GM12878 (cell line): ENCODE measurements around the gene TRRAP. TPM values are rescaled to one million over a fixed set of nuclear protein-coding genes. Genes with fewer than 3 reads are reported as not detected.

Experiments used
- ATAC-seq: fragments of 200-7000 bp; cut with Tn5 transposase; 3 replicates; pipeline ENCODE4 v1.9.1; 2020; ENCODE audit warnings: mild to moderate bottlenecking, moderate library complexity
- BruUV-seq: library from RNA; stranded (reverse); fragments of 400-500 nt; replicated peaks from 2 replicates; lab custom pipeline; 2021; lab: Mats Ljungman, UMichigan
- CTCF ChIA-PET: fragments of 300-600 bp; sonication (Branson Sonifier 250); formaldehyde crosslinking; extraction: SDS; loops from one replicate; lab custom pipeline; 2021; ENCODE audit warnings: inconsistent platforms; lab: Yijun Ruan, JAX
- POLR2A ChIA-PET: fragments of 350-600 bp; formaldehyde crosslinking; extraction: SDS; loops from one replicate; lab custom pipeline; 2021; ENCODE audit warnings: inconsistent platforms; lab: Charles Lee
- RAD21 ChIA-PET: fragments of 300-600 bp; sonication (Branson Sonifier 250); formaldehyde crosslinking; loops from one replicate; lab custom pipeline; 2023; ENCODE audit warnings: antibody characterized with exemption; ENCODE audit not compliant: unreplicated experiment; lab: Charles Lee
- SMC1A ChIA-PET: fragments of 300-600 bp; sonication (Branson Sonifier 250); formaldehyde crosslinking; loops from one replicate; lab custom pipeline; 2023; ENCODE audit not compliant: unreplicated experiment, uncharacterized antibody; lab: Charles Lee
- DNase-seq: peaks from one replicate; pipeline ENCODE4 v3.0.0-alpha.2; 2011; ENCODE audit warnings: low read depth, low spot score
- FAIRE-seq: peaks from 3 replicates; lab custom pipeline; 2011; peaks lifted over from hg19 to GRCh38; lab: Jason Lieb, UNC
- H2AFZ ChIP-seq: 2 replicates; pipeline ENCODE4 v1.6.0; 2011; ENCODE audit warnings: low read depth, low read length, control low read depth; ENCODE audit not compliant: control insufficient read depth
- H3K27ac ChIP-seq: 2 replicates; pipeline ENCODE4 v1.5.1; 2011; ENCODE audit warnings: control low read depth; ENCODE audit not compliant: control insufficient read depth, insufficient read depth
- H3K27me3 ChIP-seq, 2 experiments: replicated peaks in 1 of 2; 2 replicates each; pipeline versions ENCODE4 v1.6.0 to v1.6.1; 2011; ENCODE audit warnings: low read length in 1 of 2; ENCODE audit not compliant: control insufficient read depth in 2 of 2, insufficient read depth in 2 of 2
- H3K36me3 ChIP-seq, 2 experiments: 2 replicates each; pipeline ENCODE4 v1.5.1; 2011; ENCODE audit warnings: low read length in 1 of 2; ENCODE audit not compliant: control insufficient read depth in 2 of 2, insufficient read depth in 2 of 2
- H3K4me1 ChIP-seq: 2 replicates; pipeline ENCODE4 v1.6.1; 2011; ENCODE audit warnings: mild to moderate bottlenecking, low read length, moderate library complexity, mixed read lengths; ENCODE audit not compliant: control insufficient read depth, insufficient read depth
- H3K4me2 ChIP-seq: 2 replicates; pipeline ENCODE4 v1.6.0; 2011; ENCODE audit warnings: control low read depth; ENCODE audit not compliant: control insufficient read depth, insufficient read depth
- H3K4me3 ChIP-seq: fragments of 200-600 bp; sonication (generic); 2 replicates; pipeline ENCODE4 v1.5.1; 2016
- H3K79me2 ChIP-seq: 2 replicates; pipeline ENCODE4 v1.6.0; 2011; ENCODE audit warnings: low read length; ENCODE audit not compliant: control insufficient read depth, insufficient read depth
- H3K9ac ChIP-seq: 2 replicates; pipeline ENCODE4 v1.8.0; 2011; ENCODE audit warnings: low read length, control low read depth, mixed read lengths; ENCODE audit not compliant: control insufficient read depth, insufficient read depth
- H3K9me3 ChIP-seq: replicated peaks from 3 replicates; pipeline ENCODE4 v1.5.1; 2011; ENCODE audit warnings: mild to moderate bottlenecking, low read length; ENCODE audit not compliant: control insufficient read depth, insufficient read depth
- H4K20me1 ChIP-seq: 2 replicates; pipeline ENCODE4 v1.6.0; 2011; ENCODE audit not compliant: control insufficient read depth, insufficient read depth
- ETV6 ChIP-seq, 2 experiments: fragments of 450-650 bp in 1 of 2; IDR thresholded peaks in 1 of 2; conservative IDR thresholded peaks in 1 of 2; 2 replicates each; pipeline ENCODE4 v1.6.1; 2014; ENCODE audit warnings: antibody characterized with exemption in 1 of 2, borderline replicate concordance in 1 of 2, low read depth in 1 of 2, mild to moderate bottlenecking in 1 of 2, moderate library complexity in 1 of 2
- HDAC2 ChIP-seq: fragments of 200-600 bp; sonication (generic); IDR thresholded peaks from 2 replicates; pipeline ENCODE4 v1.6.1; 2017
- IKZF2 ChIP-seq, 2 experiments: fragments of 450-650 bp; IDR thresholded peaks; 2 replicates each; pipeline ENCODE4 v1.6.1; 2017; ENCODE audit warnings: mild to moderate bottlenecking in 2 of 2, moderate library complexity in 2 of 2
- KLF5 ChIP-seq: fragments of 450-650 bp; IDR thresholded peaks from 2 replicates; pipeline ENCODE4 v1.6.1; 2014; ENCODE audit warnings: mild to moderate bottlenecking; ENCODE audit not compliant: partially characterized antibody
- MAX ChIP-seq: IDR thresholded peaks from 2 replicates; pipeline ENCODE4 v1.6.1; 2012; ENCODE audit warnings: low read depth, low read length, improper control_type of control experiment
- MEF2B ChIP-seq: fragments of 450-650 bp; IDR thresholded peaks from 2 replicates; pipeline ENCODE4 v1.6.1; 2018; ENCODE audit warnings: mild to moderate bottlenecking, moderate library complexity; ENCODE audit not compliant: partially characterized antibody, poor library complexity, severe bottlenecking
- MYB ChIP-seq: fragments of 150-350 bp; IDR thresholded peaks from 2 replicates; pipeline ENCODE4 v1.6.1; 2014; ENCODE audit warnings: mild to moderate bottlenecking, low read depth, low read length, borderline replicate concordance
- NFIC ChIP-seq: IDR thresholded peaks from 2 replicates; pipeline ENCODE4 v1.6.1; 2012; ENCODE audit warnings: low read depth, mild to moderate bottlenecking, inconsistent platforms, low read length, moderate library complexity
- NR2C1 ChIP-seq: fragments of 450-650 bp; IDR thresholded peaks from 2 replicates; pipeline ENCODE4 v1.6.1; 2017; ENCODE audit warnings: antibody characterized with exemption, mild to moderate bottlenecking, moderate library complexity
- NR2C2 ChIP-seq: IDR thresholded peaks from 2 replicates; pipeline ENCODE4 v1.6.1; 2011; ENCODE audit warnings: borderline replicate concordance, low read depth; ENCODE audit not compliant: control insufficient read depth, insufficient read length
- NR2F1 ChIP-seq: fragments of 450-650 bp; conservative IDR thresholded peaks from 2 replicates; pipeline ENCODE4 v1.6.1; 2017; ENCODE audit warnings: mild to moderate bottlenecking
- RUNX3 ChIP-seq: IDR thresholded peaks from 2 replicates; pipeline ENCODE4 v1.6.1; 2012; ENCODE audit warnings: low read length, inconsistent platforms
- SP1 ChIP-seq: IDR thresholded peaks from one replicate; pipeline ENCODE4 v1.6.1; 2011; ENCODE audit warnings: low read depth, low read length
- SRF ChIP-seq, 2 experiments: IDR thresholded peaks; 2 replicates each; pipeline ENCODE4 v1.6.1; 2011; ENCODE audit warnings: low read depth in 2 of 2, low read length in 2 of 2, mild to moderate bottlenecking in 1 of 2, moderate library complexity in 1 of 2
- STAT1 ChIP-seq: fragments of 450-650 bp; conservative IDR thresholded peaks from 2 replicates; pipeline ENCODE4 v1.6.1; 2014; ENCODE audit warnings: antibody characterized with exemption, mild to moderate bottlenecking
- SUZ12 ChIP-seq: fragments of 200-600 bp; sonication (generic); IDR thresholded peaks from one replicate; pipeline ENCODE4 v1.6.1; 2018; ENCODE audit warnings: antibody characterized with exemption, mild to moderate bottlenecking; ENCODE audit not compliant: unreplicated experiment
- TCF3 ChIP-seq: IDR thresholded peaks from 2 replicates; pipeline ENCODE4 v1.6.1; 2012; ENCODE audit warnings: low read depth, mild to moderate bottlenecking, low read length, borderline replicate concordance; ENCODE audit not compliant: insufficient read depth
- WGBS: methylation state at CpG from one replicate; pipeline ENCODE4 v1.1.6; 2016; ENCODE audit warnings: low lambda C conversion rate; ENCODE audit not compliant: insufficient replicate concordance, insufficient coverage; ENCODE audit errors: missing lambda C conversion rate; 5-methylcytosine and 5-hydroxymethylcytosine counted together
- in situ Hi-C: fragments of 300-500 bp; cut with MboI; formaldehyde crosslinking; loops from 9 replicates; pipeline ENCODE4 v1.14.3; 2018; ENCODE audit warnings: mixed read lengths
- intact Hi-C: fragments of 100-400 bp; cut with micrococcal nuclease; formaldehyde crosslinking; loops from one replicate; pipeline ENCODE4 v1.14.2; 2022; ENCODE audit not compliant: unreplicated experiment
- polyA plus RNA-seq, 11 experiments: library from polyadenylated mRNA; depleted of rRNA in 4 of 11; unstranded in 6 of 11; stranded (reverse) in 5 of 11; fragments of >200 nt; fragmentation: Nextera tagmentation in 4 of 11; fragmentation: Illumina TruSeq in 1 of 11; extraction: Ambion mirVana in 4 of 11; extraction: Trizol in 1 of 11; gene quantifications; 1 replicate in 1 of 11; 2 replicates in 10 of 11; pipeline versions ENCODE4 v1.2.1 to v1.2.3, GENCODE V29; 2011 to 2016; ENCODE audit warnings: inconsistent platforms in 2 of 11, missing spikeins in 2 of 11, low read depth in 1 of 11
- total RNA-seq, 4 experiments: library from RNA; depleted of rRNA in 3 of 4; stranded (reverse); fragments of >200 nt in 3 of 4; fragmentation: Illumina TruSeq in 1 of 4; extraction: Trizol in 1 of 4; gene quantifications; 2 replicates each; pipeline versions ENCODE4 v1.2.1 to v1.2.3, GENCODE V29; 2013 to 2021
- TF ChIP-seq, protein P1 (sequence below): fragments of 450-650 bp; IDR thresholded peaks from 2 replicates; pipeline ENCODE4 v1.6.1; 2018; ENCODE audit warnings: borderline replicate concordance, mild to moderate bottlenecking; ENCODE audit not compliant: partially characterized antibody

The TRRAP gene
- total and polyA plus RNA-seq, 10 of the 15 experiments (the other 5 are each of a cell fraction or from before 2014, with no cell fraction given) = 1.1 to 39.3 (median 8.5) TPM

DNA sequence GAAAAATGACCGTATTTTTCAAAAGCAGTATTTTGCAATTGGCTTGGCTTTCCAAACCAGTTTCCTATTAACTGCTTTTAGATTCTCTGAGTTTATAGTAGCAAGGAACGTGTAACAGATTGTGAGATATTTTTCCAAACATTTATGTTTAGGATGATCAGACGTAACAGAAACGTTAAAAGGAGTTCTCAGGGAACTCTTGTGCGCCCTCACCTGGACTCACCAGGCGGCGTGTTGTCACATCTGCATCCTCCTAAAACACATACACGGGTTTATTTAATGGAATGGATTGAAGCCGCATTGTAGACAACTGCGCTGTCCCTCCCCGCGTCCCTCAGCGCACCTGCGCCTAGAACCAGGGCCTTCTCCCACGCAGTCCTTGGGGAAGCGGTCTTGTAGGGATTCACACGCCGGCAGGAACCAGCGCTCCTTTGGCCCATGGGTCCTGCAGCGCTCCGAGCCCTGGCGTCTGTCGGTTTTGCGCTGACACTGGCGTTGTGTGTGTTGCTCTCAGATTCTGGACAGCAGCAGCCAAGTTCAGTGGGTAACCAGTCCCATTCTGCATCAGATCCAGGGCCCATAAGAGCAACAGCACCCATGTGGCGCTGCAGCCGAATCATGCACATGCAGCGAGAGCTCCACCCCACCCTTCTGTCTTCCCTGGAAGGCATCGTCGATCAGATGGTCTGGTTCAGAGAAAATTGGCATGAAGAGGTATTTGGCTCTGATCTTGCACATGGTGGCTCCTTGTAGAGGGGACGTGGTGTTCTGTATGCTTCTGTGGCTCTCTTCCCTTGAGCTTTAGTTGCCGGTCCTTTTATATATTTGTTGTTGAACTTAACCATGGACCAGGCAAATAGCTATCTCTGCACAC, 114.9 kb downstream of the TRRAP start (continued):
- TF ChIP-seq, protein P1, sequence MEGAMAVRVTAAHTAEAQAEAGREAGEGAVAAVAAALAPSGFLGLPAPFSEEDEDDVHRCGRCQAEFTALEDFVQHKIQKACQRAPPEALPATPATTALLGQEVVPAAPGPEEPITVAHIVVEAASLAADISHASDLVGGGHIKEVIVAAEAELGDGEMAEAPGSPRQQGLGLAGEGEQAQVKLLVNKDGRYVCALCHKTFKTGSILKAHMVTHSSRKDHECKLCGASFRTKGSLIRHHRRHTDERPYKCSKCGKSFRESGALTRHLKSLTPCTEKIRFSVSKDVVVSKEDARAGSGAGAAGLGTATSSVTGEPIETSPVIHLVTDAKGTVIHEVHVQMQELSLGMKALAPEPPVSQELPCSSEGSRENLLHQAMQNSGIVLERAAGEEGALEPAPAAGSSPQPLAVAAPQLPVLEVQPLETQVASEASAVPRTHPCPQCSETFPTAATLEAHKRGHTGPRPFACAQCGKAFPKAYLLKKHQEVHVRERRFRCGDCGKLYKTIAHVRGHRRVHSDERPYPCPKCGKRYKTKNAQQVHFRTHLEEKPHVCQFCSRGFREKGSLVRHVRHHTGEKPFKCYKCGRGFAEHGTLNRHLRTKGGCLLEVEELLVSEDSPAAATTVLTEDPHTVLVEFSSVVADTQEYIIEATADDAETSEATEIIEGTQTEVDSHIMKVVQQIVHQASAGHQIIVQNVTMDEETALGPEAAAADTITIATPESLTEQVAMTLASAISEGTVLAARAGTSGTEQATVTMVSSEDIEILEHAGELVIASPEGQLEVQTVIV = no peak
- 0 out of 4 replicates have a peak, but pooled peaks of 1 of the 2 experiments have one; percentile 7 for TF ChIP-seq SRF (IDR thresholded peaks at IDR 0.05; ENCODE audit: low read depth in 2 of 2, low read length in 2 of 2)
- TF ChIP-seq, all 136 proteins: peak for 1

DNA sequence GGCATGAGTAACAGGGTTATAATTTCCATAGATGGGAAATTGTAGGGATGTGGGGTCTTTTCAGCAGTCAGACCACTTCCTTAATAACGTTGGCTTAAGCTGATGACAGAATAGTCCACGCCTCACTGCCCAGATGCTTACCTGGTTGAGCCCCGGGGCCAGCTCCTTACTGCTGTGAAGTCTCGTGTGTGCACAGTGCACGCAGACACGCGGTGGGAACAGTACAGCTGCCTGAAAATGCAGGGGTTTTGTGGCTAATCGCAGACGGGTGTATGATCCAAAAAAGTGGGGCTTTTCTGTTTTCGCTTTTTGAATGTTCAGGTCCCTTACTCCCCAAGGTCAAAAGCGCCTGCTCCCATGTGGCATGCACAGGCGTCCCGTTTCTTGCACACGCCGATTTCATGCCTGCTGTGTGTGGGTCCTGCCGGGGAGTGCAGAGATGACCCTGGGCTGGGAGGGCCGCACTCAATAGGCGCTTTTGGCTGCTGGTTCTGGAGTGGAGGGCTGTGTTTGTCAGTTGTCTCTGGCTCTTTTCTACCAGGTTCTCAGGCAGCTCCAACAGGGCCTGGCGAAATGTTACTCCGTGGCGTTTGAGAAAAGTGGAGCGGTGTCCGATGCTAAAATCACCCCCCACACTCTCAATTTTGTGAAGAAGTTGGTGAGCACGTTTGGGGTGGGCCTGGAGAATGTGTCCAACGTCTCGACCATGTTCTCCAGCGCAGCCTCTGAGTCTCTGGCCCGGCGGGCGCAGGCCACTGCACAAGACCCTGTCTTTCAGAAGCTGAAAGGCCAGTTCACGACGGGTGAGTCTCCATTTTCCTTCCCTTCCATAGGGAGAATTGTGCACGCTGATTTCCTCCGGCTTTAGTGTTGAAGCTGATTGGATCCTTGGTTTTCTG, 116.0 kb downstream of the TRRAP start:
- no peak for FAIRE-seq
- POLR2A ChIA-PET = interaction anchor here (0.7 kb wide), 1 partner anchor 10 kb away, joined by 3 read pairs; no protein-coding TSS in a partner anchor
- TF ChIP-seq SP1 (no peak), MYB (no peak), STAT1 (no peak), SUZ12 (no peak), NFIC (no peak), HDAC2 (no peak), MAX (no peak), ETV6 (conservative IDR thresholded peaks at IDR 0.05 in 1 of 2, IDR thresholded peaks at IDR 0.05 in 1 of 2; ENCODE audit: borderline replicate concordance in 1 of 2, low read depth in 1 of 2) (no peak), IKZF2 (IDR thresholded peaks at IDR 0.05) (no peak), MEF2B (peak; percentile 54), RUNX3 (peak; percentile 38; the same call in 1 of the 2 replicates), NR2F1 (no peak), NR2C2 (no peak), NR2C1 (no peak), KLF5 (no peak), TCF3 (no peak)

More for the DNA sequence above, 116.0 kb downstream of the TRRAP start:
- H3K36me3 ChIP-seq = peaks cover 24 to 50% of the 10 kb centered on the region in 2 experiments
- peak overlapping the region; percentile 43 for H3K27ac ChIP-seq
- RAD21 ChIA-PET = no interaction called here
- no peak overlapping the region for H3K4me2 ChIP-seq
- CTCF ChIA-PET = interaction anchor here (1.1 to 1.5 kb wide), 2 partner anchors 10 to 317 kb away, joined by 3 to 4 read pairs; no protein-coding TSS in a partner anchor
- no peak overlapping the region for H3K9ac ChIP-seq
- H3K9me3 ChIP-seq = no peaks in the 10 kb centered on the region
- in situ Hi-C loops (no loop called here), intact Hi-C loops (no loop called here)
- SMC1A ChIA-PET = interaction anchor here (1.0 kb wide), 1 partner anchor 23 kb away, joined by 3 read pairs; no protein-coding TSS in a partner anchor
- no peak overlapping the region for H3K4me3 ChIP-seq
- no peak for DNase-seq
- 55% methylated on average over 34 of the region's 34 CpGs for WGBS
- no TSS peak for BruUV-seq
- no peaks in the 10 kb centered on the region for H3K27me3 ChIP-seq
- H4K20me1 ChIP-seq = no peaks in the 10 kb centered on the region
- H3K4me1 ChIP-seq = peaks cover 13% of the 10 kb centered on the region
- ATAC-seq = no peak
- no peak overlapping the region for H2AFZ ChIP-seq
- H3K79me2 ChIP-seq = no peaks in the 10 kb centered on the region
